NCI-H69 (cell line): Measurements from ENCODE around the gene ZBTB43.
A peak's percentile ranks its signal among the peaks of the same experiment; 100 is the strongest.

Source experiments
- DNase-seq: peaks from one replicate; lab custom pipeline; 2025; lab: John Stamatoyannopoulos, UW

The ZBTB43 gene

DNA sequence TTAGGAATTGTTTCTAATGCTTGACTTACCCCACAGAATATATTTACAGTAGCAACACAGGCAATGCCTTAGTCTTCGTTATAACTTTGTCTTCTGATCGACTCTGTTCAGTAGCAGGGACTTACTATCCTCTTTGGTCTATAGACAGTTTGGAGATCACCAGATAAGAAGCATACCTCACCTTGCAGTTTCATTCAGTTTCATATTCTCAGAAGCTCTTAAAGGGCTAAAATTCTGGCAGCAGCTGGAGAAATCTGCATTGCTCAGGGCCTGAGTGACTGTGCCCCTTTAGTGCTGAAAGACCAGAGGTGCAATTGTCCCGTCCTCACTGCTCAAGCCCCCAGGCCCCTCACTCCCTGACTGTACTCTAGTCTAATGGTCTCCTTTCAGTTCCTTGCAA is 26.0 kb downstream of the ZBTB43 start:
- DNase-seq: no peak

DNA sequence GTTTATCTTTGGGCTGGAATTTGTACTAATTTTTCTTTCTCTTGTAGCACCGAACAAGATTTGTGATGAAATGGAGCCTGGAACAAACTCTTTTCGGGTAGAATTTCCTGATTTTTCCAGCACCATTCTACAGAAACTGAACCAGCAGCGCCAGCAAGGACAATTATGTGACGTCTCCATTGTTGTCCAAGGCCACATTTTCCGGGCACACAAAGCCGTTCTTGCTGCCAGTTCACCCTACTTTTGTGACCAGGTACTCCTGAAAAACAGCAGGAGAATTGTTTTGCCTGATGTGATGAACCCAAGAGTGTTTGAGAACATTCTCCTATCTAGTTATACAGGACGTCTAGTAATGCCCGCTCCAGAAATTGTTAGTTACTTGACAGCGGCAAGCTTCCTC is 27.6 kb downstream of the ZBTB43 start:
- DNase-seq: no peak

DNA sequence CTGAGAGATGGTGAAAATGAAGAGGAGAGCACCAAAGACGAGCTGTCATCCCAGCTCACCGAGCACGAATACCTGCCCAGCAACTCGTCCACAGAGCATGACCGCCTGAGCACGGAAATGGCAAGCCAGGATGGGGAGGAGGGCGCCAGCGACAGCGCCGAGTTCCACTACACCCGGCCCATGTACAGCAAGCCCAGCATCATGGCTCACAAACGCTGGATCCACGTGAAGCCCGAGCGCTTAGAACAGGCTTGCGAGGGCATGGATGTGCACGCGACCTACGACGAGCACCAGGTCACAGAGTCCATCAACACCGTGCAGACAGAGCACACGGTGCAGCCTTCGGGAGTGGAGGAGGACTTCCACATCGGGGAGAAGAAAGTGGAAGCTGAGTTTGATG is 28.2 kb downstream of the ZBTB43 start:
- DNase-seq: no peak

DNA sequence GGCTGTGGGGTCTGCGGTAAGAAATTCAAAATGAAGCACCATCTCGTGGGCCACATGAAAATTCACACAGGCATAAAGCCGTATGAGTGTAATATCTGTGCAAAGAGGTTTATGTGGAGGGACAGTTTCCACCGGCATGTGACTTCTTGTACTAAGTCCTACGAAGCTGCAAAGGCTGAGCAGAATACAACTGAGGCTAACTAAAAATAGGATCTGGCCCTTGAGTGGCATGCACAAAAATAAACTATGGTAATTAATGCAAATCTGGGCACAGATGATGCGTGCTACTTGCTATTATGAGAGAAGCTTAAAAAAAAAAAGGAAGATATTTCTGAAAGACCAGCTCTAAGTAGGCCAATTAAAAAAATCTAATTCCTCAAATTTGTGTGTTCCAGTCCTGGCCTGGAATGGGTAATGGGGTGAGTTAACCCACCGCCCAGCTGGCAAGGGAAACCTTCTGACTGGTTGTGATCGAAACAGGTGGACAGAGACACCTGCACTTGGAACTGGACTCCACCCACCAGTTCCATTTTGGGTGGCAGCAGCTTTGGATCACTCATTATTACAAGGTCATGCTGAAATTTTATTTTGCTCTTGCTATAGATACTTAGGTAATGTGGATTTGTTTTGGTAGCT is 29.0 kb downstream of the ZBTB43 start:
- DNase-seq: no peak

DNA sequence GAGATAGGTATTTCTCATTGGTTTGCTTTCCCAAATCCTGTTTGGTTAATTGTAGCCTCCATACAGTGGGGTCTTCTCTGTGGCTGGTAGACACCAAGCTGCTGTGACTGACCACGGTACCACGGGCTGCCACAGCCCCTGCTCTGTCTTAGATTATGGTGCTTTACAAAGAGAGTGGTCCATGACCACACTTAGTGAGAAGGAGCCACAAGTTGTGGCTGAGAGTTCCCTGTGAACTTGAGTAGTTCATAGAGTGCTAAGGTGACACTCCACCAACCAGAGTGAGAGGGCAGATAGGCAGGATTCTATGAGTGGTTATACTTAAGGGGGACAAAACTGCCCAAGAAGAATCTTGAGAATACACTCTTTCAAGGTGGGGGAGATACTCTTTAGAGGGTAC is 29.8 kb downstream of the ZBTB43 start:
- DNase-seq: no peak

DNA sequence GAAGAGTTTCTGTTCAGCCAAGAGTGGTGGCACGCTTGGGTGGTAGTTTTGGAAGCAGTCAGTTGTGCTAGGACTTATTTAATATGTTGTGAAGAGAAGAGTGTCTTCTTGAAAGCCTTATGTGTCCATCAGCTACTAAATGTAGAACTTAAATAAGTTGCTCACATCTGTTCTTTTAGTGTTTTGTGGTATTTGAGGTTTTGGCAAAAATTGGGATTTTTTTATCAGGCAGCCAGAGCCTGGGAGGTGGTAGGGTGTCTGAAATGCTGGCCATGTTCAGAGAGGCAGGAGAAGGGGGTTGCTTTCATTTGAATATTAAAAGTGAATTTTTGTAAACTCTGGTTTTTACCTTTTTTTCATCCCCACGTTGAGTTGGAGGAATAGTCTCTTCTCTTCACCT is 31.4 kb downstream of the ZBTB43 start:
- no peak for DNase-seq

DNA sequence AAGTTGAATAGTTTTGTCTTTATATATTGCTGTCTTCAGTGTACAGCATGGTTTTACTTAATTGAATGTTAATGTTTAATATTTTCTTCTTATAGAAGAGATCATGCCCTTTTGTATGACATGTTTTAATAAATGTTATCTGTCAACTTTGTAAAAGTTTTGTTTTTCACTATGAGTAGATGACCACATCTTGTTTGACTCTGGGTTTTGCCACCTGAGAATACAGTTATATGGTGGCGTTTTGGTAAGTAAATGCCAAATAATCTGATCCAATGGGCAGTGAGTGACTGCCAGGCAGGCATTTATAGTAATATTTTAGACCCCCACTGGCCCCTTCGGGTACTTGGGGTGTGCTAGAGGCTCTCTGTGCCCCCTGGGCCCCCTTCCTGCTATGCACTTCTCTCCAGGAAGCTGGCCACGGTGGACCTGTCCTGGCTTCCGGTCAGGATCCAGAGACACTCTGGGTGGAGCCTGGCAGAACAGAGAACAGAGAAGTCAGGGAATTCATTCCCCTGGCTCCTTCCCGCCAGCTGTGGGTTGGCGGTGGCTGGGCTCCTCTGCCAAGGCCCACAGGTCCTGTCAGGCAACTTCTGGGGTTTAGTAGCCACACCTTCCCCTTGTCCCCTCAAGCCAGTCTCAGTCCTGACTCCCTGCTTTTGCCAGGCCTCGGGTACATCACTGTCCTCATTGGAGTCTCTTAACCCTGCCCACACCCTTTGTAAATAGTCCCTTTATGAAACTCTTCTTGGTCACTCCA is 33.4 kb downstream of the ZBTB43 start:
- DNase-seq: no peak

DNA sequence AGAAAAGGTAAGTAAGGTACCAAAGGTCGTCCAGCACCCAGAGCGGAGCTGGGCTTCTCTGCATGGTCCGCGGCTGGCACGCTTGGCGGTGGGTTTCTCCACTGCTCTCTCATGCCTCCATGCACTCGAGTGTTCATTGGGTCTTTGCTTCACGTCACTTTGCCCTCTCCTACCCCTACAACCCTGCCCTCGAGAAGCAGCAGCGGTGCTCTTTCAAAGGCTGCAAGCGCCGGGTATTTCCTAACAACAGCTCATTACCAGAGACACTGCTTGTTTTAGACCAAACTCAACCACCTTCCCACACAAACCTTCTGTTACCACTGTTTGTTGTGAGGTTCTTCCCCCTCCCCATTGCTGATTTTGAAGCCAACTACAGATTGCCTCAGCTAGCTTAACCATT is 34.1 kb downstream of the ZBTB43 start:
- DNase-seq: no peak

DNA sequence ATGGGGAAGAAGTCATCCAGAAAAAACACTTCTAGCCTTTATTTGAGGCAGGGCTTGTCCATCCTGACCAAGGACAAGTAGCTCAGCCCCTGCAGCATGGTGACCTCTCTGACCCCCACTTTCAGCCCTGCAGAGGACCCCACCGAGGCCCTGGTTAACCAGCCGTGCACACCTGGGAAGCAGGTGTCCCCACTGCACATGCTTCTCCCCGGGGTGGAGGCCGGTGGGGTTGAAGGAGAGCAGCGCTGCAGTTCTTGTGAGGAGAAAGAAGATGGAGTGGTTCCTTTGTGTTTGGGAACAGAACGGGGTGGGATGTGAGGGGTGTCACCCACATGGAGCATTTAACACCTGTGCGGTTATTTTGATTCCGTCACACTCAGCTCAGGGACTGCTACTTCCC is 34.5 kb downstream of the ZBTB43 start:
- no peak for DNase-seq

DNA sequence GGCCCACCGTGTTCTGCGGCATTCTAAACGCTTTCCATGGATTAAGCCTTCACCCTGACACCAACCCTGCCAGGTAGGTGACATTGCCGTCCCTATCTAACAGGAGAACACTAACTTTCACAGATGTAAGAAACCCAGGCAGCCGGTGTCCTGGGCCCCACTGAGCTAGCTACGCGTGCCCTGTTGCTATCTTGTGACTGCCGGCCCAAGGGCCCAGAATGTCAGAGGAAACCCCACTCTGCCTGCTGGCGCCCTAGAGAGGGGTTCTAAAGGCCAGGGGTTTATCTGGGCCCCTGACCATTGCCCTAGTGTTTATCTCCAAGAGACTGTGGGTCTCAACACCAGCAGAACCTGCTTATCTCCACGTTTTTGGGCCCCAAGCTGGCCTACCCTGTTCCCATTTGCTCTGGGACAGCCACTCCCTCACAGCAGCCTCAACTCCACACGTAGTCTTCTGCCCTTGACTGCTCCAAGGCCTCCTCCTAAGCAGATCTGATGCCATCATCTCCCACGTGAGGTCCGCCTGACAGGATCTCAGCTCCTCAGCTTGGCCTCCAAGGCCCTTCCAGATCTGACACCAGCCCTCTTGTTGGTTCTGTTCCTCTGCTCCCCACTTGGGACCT is 37.5 kb downstream of the ZBTB43 start:
- no peak for DNase-seq

DNA sequence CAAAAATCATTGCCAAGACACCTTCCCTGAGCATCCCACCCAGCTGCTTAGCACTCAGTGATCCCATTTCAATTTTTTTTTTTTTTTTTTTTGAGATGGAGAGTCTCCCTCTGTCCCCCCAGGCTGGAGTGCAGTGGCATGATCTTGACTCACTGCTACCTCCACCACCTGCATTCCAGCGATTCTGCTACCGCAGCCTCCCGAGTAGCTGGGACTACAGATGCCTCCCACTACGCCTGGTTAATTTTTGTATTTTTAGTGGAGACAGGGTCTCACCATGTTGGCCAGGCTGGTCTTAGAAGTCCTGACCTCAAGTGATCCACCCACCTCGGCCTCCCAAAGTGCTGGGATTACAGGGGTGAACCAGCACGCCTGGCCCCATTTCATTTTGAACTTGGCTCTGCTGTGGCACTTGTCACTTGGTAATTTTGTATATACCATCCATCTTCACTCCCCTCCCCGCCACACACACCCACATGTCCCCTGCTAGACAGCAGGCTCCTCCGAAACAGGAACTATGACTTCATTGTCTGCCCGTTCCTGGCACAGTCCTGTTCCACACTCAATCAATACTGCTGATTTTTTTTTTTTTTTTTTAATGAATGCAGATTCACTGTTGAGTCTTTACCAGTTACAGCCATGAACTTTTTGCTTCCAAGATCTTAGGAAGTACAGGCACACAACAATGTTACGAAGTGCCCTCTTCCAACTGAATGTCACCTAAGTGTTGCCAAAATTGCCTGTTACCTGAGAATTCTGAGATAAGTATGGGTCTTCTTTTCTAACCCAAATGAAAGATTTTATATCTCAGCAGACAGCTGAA is 38.3 kb downstream of the ZBTB43 start:
- DNase-seq: no peak

DNA sequence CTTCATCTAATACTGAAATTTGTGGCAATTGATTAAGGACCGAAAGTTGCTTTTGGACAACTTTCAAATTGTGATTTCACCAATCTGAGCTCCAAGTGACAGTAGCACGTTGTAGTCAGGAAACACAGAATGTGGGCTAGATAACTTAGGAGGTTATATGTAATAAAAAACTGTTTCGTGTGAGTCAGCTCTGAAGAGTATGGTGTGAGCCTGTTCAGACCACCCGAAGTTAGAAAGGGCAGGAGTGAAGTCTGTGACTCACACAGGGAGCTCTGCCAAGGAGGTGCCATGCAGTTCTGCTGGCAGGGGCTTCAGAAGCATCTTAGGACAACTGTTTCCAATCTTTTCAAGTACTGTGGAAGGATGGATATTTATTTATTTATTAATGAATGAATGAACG is 39.2 kb downstream of the ZBTB43 start:
- peak; percentile 19 for DNase-seq

DNA sequence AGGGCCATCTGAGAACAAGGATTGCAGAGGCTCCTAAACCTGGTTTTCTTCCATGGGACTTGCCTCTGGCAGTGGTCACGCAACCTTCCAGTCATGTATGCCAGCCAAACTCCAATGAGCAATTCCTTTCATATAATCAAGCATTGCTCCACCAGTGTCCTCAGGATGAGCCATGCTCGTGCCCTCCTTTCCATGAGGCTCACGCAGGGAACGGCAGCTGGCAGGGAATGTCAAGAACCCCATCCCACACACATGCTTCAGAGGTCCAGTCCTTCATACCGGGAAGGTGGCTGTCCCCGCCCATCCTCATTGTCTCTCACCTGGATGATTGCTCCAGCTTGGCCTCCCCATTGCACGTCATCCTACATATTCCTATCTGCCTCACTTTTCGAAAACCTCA is 42.2 kb downstream of the ZBTB43 start:
- no peak for DNase-seq

DNA sequence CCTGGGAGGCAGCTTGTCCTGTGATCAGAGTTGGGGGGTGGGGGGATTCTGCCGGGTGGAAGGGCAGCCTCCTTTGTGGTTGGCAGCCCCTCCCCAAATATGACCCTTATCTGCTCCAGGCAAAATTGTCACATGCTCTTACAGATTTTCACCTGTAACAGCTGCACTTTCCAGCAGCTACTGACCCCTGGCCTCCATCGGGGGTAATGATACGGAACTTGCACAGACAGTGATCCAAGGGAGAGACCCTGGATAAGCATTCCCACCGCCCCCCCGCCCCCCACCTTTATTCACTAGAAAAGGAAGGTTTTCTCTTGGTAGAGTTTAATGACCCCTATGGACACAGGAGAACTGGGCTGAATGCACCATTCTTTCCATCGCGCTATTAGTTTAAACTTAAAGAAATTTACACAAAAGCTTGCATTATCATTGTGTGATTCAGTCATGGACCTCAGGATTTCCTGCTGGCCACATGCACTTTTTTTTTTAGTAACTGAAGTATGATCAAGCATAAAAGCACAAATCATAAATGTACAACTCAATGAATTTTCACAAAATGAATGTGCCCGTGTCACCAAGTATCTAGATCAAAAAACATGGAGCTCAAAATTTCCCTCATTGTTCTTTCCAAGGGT is 44.9 kb downstream of the ZBTB43 start:
- no peak for DNase-seq

DNA sequence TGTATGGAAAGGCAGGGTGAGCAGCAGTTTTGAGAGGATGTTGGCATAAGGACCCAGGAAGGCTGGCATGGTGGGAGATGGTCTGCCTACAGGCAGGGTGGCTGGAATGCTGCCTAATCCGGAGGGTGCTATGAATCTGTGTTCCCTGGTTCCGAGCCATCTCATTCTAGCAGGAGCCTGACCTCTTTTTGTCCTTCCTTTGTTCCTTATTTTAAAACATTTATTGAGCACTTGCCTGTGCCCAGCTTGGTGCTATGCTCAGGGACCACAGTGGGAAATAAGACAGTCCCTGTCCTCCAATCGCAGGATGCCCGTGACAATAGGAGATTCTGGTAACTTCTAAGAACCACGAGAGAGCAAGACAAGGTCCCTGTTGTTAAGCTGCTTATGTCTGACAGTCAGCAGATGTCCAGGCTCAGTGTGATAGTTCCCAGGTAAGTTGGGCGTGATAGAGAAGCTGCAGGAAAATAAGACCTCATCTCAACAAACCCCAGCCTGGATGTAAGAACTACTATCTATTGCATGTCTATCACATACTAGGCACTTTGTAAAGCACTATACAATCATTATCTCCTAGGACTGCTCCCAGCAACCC is 46.5 kb downstream of the ZBTB43 start:
- no peak for DNase-seq

DNA sequence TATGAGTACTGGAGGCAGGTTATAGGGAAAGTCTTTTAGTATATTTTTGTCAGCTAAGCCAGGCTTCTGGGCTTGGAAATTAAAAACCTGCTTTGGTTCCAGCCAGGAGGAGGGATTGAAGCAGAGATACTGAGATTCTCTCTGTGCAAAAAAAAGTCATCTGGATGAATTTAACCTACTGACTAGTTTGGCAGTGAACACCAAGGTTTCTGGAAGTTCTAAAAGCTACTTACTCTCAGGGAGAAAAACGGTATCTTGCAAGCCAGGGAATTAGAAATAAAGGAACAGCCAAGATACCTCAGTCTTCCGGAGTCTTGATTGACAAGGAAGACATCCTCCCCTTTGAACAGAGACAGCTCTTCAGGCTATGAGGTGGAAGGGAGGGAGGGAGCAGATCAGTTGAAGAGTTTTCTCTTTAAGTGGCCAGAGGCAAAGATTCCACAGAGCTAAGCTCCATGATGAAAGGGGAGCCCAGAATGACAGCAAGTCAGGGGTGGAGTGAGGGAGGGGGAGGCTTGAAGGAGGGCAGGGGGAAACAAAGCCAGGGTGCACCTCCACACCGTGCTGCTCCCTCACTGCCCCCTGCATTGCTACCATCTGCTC is 47.3 kb downstream of the ZBTB43 start:
- no peak for DNase-seq

DNA sequence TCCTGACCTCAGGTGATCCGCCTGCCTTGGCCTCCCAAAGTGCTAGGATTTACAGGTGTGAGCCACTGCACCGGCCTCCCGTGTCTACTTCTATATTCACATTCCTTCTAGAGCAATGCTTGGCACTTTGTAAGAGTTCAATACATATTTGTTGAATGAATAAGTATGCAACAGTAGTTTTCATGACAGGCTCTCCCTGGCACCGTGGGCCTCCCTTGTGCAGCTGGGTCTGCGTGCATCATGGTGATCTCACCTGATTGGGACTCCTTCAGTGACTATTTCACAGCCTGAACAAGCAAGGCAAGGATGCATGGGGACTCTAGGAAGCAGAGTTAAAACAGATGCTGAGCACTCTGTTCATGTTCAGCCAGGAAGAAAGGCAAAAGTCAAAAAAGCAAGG is 48.8 kb downstream of the ZBTB43 start:
- DNase-seq: no peak

DNA sequence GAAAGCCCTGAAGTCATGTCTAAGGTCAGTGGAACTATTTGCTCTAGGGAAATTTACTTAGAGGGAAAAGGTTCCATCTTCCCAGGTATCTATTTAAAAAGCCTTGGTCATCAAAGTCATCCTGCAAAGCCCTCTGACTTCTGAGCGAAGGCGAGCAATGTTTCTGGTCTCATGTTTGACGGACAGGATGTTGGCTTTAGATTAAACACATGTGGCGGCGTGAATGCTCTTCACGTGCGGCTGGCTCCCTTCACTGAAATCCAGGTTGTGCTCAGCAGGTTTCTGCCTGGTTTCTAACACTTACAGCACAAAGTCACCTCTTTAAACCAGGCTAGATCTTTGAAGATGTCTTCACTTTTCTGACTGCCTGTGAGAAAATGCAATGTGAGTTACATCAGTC is 49.9 kb downstream of the ZBTB43 start:
- no peak for DNase-seq

DNA sequence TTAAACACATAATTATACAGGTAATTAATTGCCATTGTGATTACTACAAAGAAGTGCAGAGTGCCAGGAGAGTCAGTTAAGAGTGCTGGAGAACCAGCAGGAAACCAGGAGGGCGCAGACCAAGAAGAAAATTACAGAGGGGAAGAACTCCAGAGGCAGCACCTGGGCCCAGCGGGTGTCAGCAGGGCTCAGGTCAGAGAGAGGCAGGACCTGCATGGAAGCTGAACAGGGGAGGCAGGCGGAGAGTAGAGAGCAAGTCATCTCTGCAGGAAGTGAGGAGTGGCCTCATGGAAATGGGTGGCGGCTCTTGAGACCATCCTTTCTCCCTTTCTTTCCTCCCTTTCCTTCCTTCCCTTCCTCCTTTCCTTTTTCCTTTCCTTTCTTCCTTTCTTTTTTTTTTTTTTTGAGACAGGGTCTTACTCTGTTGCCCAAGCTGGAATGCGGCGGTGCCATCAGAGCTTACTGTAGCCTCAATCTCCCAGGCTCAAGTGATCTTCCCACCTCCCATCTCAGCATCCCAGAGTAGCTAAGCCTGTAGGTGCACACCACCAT is 51.6 kb downstream of the ZBTB43 start:
- peak; percentile 96 for DNase-seq

DNA sequence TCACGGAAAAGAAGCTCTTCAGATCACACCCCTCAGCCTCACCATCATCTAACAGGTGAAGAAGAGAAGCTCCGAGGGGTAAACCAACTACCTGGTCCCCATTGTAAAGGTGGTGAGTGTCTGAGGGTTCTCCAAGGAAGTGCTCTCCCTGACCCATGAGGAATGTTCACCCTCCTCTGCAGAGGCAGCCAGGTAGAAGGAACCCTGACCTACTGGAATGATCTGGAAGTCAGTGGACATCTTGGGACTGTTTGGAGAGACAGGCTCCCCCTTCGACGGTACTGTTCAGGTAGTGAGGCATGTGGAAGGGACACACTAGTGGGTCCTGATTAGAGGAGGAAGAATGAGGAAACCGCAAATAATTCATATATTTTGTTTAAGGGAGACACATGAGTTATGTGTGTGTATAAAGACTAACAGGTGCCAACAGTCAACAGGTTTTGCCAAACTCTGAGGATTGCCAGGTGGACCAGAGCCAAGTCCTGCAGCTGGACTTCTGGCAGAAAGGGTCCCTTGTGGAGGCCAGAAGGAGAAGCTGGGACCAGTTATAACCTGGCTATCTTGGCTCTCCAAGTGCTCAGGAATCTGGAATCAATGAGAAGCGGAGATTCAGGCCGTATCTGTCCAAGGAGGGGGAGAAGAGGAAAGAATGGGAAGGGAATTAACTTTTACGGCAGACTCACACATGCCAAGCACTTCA is 52.6 kb downstream of the ZBTB43 start:
- peak; percentile 42 for DNase-seq
